GM19328 (cell line): Measurements from ENCODE around the gene RHBDL1.
A peak's percentile ranks its signal among the peaks of the same experiment; 100 is the strongest.

Experiments
- ATAC-seq: cut with Tn5 transposase; IDR thresholded peaks from one replicate; pipeline ENCODE4 v1.9.1; 2021; ENCODE audit warnings: mild to moderate bottlenecking, moderate library complexity; ENCODE audit not compliant: unreplicated experiment

RHBDL1 gene

GRCh38 chr16:716768-717325 lies 41.4 kb downstream of the RHBDL1 start:
- no peak for ATAC-seq

- ATAC-seq, result no peak
Measured at GRCh38 chr16:717450-718245, 42.2 kb downstream of the RHBDL1 start.

GRCh38 chr16:718389-718788 lies 42.9 kb downstream of the RHBDL1 start:
- ATAC-seq, result no peak

GRCh38 chr16:718922-719321 lies 43.5 kb downstream of the RHBDL1 start:
- ATAC-seq, result no peak

- no peak for ATAC-seq
Measured at GRCh38 chr16:719815-720446, 44.5 kb downstream of the RHBDL1 start.

GRCh38 chr16:720447-720989 lies 45.0 kb downstream of the RHBDL1 start:
- peak; percentile 13 for ATAC-seq

- peak; percentile 73 for ATAC-seq
Measured at GRCh38 chr16:720990-721764, 45.7 kb downstream of the RHBDL1 start, which contains the start of gene ANTKMT. Gene ANTKMT, plus strand, starts transcription at chr16:721146. Its CDS starts 129 bp downstream, at chr16:721275.

GRCh38 chr16:721765-722540 lies 46.5 kb downstream of the RHBDL1 start:
- ATAC-seq, result no peak

- ATAC-seq, result no peak
Measured at GRCh38 chr16:722835-723633, 47.6 kb downstream of the RHBDL1 start.

- no peak for ATAC-seq
Measured at GRCh38 chr16:723695-724094, 48.2 kb downstream of the RHBDL1 start.

- ATAC-seq, result no peak
Measured at GRCh38 chr16:724188-725040, 48.9 kb downstream of the RHBDL1 start.

- ATAC-seq, result no peak
Measured at GRCh38 chr16:725041-725376, 49.5 kb downstream of the RHBDL1 start.

- ATAC-seq, result no peak
Measured at GRCh38 chr16:725463-726187, 50.2 kb downstream of the RHBDL1 start.

- ATAC-seq, result no peak
Measured at GRCh38 chr16:726188-726437, 50.6 kb downstream of the RHBDL1 start.

- no peak for ATAC-seq
Measured at GRCh38 chr16:726438-727290, 51.2 kb downstream of the RHBDL1 start, which contains the start of the genes CCDC78 and HAGHL. Gene CCDC78, minus strand, starts transcription at chr16:726443. Its CDS starts 76 bp downstream, at chr16:726367. Gene HAGHL, plus strand, starts transcription at chr16:727106. Its CDS starts 404 bp downstream, at chr16:727510.

GRCh38 chr16:727291-727977 lies 52.0 kb downstream of the RHBDL1 start:
- no peak for ATAC-seq
